Stromal cell of bone marrow (primary cell): Measurements from ENCODE around the gene KCNN3.
A peak's percentile ranks its signal among the peaks of the same experiment; 100 is the strongest.

Source experiments
- DNase-seq: peaks from one replicate; pipeline ENCODE4 v3.0.0-alpha.2; 2012; ENCODE audit warnings: low read depth

KCNN3 gene

DNA sequence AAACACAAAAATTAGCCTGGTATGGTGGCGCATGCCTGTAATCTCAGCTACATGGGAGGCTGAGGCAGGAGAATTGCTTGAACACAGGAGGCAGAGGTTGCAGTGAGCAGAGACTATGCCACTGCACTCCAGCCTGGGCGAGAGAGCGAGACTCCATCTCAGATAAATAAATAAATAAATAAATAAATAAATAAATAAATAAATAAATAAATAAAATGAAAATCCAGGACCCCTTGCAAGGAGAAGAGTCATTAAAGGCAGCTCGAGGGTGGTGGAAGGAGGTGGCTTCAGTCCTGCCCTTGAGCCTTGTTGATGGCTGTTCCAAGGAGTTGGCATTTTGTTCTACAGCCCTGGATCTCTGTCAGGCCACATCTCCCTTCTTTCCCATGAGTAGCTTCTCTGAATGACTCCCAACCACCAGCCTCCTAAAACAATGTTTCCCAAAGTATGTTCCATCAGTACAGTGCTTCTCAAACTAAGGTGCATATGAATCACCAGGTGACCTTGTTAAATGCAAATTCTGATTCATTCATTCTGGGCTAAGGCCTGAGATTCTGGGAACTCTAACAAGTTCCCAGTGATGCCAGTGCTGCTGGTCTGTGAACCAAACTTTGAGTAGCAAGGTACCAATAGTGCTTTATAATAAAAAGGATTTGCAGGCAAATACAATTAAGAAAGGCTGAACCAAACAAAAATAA, 99.0 kb downstream of the KCNN3 start:
- no peak for DNase-seq

DNA sequence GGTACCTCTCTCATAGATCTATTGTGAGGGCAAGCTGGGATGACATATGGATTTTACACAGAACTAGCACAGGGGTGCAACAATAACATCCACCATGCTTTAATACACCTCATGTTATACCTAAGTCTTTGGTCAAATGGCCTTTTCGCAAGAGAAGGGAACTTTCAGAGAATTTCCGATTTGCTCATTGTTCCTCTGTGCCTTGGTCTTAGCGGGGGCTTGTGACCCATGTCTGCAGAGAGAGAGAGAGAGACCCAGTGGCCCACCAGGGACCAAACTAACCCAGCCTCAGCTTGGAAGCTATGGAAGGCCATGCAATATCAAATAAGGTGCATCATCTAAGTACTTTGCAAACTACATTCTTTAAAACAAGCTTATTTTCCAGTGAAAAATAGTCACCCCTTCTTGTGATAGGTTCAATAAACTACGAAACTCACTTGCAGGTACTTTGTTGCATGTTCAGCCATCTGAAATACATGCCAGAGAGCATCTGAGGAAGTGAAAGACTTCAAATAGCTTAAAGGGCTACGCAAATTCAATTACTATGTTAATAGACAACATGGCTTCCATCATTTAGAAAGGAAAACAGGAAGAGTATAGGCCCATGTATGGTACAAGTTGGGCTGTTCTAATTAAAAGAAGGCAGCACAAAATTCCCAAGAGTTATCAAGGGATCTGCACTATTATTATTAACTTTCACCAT, 100.7 kb downstream of the KCNN3 start:
- DNase-seq, result no peak

DNA sequence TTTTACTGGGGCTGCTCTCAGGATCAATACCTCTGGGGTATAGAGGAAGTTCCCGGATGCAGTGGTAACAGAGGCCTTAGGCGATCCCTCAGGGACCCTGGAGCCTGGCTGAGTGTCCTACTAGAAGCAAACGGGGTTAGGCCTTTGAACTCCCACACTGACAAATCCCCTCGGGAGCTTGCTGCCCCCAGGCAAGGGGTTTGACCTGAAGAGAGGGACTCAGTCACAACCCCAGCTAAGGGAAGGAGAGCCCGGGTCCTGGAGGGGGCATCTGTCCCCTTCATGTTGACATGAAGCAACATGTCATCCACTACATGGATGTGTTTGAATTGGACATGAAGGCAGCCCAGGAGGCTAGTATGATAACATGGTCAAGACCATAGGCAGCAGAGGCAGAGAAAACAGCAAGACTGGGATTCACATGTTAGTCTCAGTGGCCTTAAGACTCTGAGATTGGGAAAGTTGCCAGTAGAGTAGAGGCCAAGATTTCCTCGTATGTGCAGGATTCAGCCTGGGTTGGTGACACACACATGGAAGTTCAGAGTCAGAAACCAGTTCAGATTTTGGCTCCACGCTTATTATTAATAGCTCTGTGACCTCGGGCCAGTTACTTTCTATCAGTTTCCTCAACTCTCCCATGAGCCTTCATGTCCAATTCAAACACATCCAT, 101.5 kb downstream of the KCNN3 start:
- no peak for DNase-seq

DNA sequence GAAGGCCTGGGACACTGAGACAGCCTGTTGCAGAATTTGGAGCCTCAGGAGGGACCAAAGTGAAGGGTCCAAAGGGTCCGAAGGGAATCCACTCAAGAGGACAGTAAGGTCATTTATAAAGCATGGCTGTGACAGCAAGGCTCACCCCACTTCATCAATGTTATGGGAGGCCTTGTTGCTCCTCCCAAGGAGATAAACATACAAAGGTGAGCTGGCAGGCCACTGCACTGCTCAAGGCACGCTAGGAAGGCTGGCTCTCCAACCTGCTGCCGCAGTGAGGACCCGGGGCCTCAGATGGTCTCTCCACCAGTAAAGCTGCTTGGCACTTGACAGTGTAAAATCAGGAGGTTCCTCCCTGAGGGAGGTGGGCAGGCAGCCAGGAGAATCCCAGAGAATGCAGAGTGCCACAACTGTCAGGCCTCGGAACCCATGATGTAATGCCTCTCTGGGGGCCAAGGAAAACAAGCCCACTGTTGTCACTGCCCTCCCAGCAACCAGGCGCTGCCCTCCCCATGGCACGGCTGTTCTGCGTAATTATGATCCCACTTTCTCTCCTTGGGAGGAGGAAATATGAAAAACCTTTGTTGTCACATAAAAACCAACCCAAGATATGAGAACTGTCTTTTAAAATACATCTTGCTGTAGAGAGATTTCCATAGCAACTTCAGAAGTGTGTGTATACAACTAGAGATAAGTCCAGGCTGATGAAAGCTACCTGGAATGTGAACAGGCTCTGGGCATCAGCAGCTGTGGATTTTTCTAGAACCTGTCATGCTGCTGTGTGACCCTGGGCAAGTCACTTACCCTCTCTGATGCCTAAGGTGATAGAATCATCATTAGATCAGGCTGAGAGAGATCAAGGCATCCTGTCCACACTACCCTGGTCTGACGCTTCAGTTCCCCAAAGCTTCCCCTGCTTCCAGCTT, 102.5 kb downstream of the KCNN3 start:
- no peak for DNase-seq

DNA sequence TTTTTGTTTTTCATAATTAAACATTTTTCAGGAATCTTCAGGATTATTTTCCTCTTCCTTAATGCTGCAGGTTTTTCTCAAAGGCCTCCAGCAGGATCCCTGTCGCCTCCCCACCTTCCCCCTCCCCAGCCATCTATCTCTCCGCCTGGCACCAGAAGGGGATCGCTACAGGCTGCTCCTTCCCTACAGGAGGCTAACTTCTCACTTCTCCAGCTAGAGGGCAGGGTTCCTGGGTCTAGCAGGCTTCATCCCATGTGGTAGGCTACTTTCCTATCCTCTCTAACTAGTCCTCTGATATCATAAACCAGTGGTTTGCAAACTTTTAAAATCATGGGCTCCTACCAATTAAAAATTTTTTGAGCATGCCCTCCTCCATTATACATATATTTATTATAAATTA, 104.1 kb downstream of the KCNN3 start:
- DNase-seq, result no peak

DNA sequence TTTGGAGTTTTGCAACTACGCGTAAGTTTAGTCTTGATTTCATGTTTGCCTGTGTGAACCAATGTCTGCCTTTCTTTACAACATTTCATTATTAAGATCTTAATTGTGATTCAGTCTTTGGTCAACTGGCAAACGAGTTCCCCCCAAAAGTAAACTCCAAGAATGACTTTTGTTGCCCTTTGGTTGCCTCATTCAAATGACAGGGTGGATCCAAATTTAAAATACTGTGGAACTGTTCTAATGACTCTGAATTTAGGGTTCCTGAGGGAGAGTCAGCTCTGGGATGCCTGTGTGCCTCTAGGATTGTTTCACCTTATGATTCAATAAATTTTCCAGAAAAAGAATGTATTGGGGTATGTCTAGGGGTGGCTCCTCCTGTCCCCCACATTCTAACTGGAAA, 105.3 kb downstream of the KCNN3 start:
- no peak for DNase-seq

DNA sequence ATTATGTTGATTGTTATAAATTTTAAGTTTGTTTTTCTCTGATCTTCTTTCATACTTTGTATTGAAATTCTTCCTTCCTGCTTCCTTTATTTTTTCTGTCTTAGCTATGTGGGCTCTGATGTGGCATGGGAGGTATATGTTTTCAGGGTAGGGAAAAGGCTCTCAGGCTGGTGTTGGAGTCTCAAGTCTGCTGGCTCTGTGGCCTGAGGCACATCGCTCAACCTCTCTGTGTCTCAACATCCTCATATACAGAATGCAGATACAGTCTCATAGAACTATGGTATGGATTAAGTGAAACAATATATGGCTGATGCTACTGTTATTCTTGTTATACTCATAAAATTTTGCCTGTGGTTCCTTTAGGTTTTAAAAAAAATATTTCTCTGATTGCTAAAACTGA, 105.9 kb downstream of the KCNN3 start:
- no peak for DNase-seq

DNA sequence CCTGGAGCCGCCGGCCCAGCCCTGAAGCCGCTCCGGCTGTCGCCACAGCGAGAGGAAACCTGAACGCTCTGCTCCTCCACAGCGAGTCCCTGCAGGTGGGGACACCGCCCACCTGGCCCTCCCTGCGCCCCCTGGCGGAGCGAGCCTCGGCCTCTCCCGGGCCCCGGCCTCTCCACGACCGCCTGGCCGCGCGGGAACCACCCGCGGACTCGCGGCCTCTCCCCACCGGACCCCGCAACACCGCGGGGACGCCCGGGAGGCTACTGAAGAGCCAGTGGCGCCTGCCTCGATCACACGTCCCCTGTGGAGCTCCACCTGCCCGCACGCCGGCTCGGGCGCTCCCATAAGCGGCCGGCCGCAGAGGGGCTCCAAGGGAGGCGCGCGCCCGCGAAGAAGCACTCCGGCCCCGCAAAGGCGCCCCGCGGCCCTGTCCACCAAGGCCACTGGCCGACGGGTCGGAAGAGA, 109.6 kb downstream of the KCNN3 start:
- no peak for DNase-seq

DNA sequence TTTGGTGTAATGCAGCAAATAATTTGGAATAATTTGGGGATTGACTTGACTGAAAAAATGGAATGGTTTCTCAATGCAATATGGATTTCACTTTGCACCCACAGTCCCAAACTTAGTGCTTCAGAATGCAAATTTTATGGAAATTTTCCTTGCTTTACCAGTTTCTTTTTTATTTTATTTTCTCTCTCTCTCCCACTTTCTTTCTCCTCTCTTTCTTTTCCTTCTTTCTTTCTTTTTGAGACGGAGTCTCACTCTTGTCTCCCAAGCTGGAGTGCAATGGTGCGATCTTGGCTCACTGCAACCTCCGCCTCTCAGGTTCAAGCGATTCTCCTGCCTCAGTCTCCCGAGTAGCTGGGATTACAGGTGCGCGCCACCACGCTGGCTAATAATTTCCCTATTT, 110.3 kb downstream of the KCNN3 start:
- DNase-seq, result no peak

DNA sequence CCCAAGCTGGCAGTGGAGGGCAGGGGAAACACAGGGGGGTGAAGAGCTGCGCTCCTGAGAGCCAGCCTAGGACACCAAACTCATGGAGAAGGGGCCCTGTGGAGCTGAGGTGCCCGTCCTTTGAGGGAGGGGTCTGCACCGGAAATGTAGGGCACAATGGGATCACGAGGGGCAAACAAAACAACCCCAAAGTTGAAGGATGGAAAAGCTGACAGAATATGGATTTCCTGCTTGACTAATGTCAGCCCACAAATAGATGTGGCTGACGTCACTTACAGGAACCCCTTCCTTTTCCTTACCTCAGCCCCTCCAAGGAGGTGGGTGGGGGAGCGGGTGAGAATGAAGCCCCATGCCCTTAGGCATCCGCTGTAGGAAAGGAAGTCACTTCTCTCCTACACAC, 110.9 kb downstream of the KCNN3 start:
- no peak for DNase-seq

DNA sequence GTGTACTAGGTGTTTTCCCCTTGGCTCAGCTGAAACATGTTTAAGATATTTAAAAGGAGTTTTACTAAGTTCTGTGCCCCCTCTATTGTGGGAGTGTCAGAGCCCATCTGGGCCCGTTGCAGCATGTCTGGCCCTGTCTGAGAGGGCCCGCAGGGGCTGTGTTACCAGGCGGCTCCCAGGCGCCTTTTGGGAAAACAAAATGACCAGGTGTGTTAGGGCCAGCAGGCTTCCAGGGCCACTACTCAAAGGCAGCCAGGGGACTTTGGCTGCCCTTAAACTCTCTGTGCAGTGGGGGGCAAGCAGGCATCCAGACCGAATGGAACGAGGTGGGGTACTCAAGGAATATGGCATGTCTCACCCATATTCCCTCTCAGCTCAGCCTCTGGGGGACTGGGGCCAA, 111.7 kb downstream of the KCNN3 start:
- DNase-seq, result no peak

DNA sequence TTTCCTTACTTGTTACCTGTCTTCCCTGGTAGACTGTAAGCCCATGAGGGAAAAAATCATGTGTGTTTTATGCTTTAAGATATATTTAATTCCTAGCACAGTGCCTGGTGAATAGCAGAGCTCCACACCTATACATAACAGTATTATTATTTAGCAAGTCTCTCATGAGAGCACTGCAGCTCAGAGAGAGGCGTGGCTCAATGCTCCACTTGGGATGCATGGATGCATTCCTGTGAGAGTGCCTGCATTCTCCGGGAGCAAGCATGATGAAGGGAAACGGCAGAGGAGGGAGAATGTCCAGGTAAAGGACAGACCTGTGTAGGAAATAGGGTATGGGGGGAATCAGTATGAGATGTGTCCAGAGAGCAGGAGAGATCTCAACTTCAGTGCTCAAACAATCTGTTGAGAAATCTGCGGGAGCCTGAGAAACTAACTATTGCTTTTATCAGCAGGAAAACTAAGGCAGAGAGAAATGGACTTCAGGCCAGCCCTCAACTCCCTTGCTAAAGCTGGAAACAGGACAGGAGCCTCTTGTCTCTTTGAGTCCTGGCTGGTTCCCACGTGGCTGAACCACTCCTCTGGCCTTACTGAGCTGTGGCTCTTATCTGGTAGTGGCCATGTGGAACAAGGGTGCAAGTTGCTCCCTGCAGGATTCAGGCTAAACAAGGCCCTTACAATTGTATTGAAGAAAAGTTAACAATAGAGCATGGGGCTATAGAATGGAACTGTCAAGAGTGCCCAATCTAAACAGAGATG, 113.1 kb downstream of the KCNN3 start:
- DNase-seq, result no peak

DNA sequence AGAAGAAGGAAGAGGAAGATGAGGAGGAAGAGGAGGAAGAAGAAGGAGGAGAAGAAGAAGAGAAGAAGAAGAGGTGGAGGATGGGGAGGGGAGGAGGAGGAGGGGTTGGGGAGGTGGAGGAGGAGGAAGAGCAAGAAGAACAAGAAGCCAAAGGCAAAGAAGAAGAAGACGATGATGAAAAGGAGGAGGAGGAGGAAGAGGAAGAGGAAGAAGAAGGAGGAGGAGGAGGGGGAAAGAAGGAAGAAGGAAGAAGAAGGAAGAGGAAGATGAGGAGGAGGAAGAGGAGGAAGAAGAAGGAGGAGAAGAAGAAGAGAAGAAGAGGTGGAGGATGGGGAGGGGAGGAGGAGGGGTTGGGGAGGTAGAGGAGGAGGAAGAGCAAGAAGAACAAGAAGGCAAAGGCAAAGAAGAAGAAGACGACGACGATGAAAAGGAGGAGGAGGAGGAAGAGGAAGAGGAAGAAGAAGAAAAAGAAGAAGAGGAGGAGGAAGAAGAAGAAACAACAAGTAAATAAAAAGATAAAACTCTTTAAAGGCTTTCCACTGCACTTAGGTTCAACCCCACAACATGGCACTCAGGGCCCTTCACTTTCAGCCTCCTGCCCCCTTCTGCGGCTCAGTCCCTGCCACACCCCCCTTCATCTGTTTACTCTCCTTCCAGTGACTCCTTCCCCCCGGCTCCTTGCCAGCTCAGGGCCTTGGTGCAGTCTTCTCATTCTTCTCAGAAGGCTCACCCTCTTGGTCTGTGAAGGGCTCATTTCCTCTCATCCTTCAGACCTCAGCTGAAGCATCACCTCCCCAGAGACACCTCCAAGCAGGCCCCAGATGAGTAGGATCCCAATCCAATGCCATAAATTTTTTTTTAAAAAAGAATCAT, 114.0 kb downstream of the KCNN3 start:
- no peak for DNase-seq

DNA sequence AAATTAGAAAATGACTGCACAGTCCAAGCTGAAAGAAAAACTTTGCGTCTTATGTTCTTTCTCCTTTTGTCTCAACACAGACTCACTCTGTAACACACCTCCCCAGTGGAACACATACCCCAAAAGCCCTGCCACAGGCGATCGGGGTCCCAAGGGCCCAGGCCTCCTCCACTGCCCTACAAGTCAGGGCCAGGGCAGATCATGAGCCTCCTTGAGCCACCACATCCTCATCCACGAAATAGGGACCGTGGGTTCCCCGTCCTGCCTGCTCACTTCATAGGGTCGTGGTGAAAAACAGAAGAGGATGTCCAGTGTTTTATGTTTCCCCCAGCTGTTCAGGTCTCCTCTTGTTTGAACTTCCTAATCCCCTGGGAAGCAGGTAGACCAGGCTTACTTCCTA, 116.7 kb downstream of the KCNN3 start:
- no peak for DNase-seq

DNA sequence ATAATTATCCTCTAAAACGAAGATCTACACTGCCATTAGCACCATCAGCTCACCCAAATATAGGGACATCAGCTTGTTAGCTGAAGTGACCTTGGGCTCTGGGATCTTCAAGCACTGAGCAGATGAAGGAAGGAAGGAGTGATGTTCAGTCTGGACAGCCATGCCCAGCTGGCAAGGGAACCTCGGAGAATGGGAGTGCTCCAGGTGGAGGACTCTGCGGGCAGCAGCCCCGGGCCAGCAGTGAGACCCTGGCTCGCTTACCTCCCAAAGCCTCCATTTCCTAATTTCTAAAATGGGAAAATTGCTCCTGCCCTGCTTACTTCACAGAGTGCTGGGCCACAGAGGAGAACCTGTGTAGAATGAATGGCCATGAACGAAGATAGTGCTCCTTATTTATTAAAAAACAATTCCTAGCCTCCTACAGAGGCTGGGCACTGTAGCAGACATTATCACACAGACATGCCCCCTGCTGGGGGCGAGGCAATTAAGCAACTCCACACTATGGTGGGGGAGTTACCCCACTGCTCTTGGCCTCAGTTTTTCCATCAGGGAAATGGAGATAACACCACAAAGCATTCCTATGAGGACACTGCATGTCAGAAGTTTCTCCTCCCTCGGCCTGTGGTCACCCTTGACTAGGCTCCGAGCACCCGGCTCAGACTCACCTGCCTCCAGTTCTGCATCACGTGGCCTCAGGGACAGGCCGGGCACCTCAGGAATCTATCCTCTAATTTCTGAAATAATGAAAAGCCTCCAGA, 117.6 kb downstream of the KCNN3 start:
- no peak for DNase-seq

DNA sequence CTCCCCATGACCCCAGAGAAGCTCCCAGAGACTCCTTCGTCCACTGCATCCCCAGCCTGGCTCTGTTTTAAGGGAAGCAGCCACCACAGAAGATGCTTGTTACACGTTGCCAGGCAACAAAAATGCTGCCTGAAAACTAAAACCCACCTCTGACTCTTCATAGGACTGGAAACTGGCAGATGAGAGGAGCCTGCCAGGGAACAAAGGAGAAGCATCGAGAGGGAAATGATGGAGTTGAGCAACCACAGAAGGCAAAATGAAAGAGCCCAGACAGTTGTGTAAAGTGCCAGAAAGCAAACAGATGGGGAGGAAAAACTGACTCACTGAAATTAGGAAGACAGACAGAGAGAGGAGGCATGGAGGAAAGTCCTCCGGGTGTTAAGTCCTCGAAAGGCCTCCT, 118.4 kb downstream of the KCNN3 start:
- peak; percentile 69 for DNase-seq

DNA sequence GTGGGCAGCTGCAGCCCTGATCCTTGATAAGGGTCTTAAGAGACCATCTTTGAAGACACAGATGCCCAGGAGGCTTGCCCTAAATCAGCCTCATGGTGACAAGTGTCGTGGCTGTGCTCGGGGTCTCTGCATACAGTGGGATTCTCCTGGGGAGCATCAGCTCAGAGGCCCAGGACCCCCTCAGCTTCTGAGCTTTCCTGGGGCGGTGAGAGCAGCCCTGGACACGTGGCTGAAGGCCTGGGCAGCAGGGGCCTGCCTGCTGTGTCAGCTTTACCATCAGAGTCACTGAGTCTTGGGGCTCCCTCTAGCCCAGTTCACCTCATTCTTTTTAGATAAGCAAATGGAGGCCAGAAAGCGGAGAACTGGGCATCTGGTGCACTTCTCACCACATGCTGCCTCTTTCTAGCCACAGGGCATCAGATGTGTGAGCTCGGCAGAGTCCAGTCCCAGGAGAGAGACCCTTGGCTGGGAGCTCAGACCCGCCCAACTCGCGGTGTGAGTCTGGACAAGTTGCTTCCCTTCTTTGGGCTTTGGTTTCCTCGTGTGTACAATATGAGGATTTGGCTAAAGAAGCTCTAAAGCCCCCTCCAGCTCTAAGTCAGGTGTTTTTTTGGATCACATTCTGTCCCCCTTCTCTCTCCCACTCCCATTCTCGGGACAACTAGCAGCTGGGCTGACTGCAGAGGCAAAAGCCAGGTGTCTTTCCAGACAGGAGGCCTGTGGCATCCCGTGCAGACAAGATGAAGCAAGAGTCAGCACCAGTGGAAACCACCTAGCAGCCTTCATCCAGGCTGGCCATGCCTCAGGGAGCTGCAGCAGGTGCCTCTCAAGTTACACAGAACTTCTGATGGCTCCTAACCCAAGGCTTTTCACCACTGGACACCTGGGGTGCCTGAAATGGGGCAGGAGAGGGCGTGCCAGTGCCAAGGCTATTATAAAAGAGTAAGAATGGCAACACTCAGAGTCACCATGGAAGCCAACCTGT, 119.1 kb downstream of the KCNN3 start:
- no peak for DNase-seq

DNA sequence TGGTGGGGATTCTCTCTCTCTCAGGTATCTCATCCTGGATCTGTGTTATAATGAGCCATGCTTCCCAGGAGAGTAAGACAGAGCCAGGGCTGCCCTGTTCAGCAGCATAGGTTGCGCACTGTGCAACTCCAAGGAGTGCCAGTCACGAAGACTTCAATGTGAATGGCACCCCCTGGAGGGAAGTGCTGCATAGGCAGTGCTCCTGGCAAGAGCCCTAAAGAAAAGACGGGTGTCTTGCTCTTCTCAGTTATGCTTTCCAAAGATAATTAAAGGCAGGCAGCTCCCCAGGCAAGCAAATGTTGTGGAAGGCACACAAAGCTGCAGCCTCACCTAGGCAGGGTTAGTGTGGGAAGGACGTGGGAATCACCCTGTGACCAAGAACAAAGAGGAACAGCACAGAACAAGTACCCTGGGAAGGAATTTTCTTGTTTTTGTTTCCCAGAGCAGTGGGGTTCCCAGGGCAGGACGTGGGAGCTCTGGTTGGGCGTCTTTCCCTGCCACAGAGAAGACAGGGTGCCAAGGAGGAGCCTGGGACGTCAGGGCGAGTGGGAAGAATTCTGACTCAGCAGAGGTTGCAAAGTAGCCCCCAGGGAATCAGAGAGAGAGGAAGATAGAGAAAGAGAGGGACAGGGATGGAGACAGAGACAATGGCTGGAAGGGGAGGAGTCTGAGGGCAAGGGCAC, 120.9 kb downstream of the KCNN3 start:
- no peak for DNase-seq
